GM12878 (cell line): ENCODE data around the gene ULBP2. TPM values are rescaled to one million over a fixed set of nuclear protein-coding genes. Genes with fewer than 3 reads are reported as not detected.

ENCODE experiments used
- ATAC-seq: fragments of 200-7000 bp; cut with Tn5 transposase; 3 replicates; pipeline ENCODE4 v1.9.1; 2020; ENCODE audit warnings: mild to moderate bottlenecking, moderate library complexity
- BruUV-seq: library from RNA; stranded (reverse); fragments of 400-500 nt; replicated peaks from 2 replicates; lab custom pipeline; 2021; lab: Mats Ljungman, UMichigan
- CTCF ChIA-PET: fragments of 300-600 bp; sonication (Branson Sonifier 250); formaldehyde crosslinking; extraction: SDS; loops from one replicate; lab custom pipeline; 2021; ENCODE audit warnings: inconsistent platforms; lab: Yijun Ruan, JAX
- POLR2A ChIA-PET: fragments of 350-600 bp; formaldehyde crosslinking; extraction: SDS; loops from one replicate; lab custom pipeline; 2021; ENCODE audit warnings: inconsistent platforms; lab: Charles Lee
- RAD21 ChIA-PET: fragments of 300-600 bp; sonication (Branson Sonifier 250); formaldehyde crosslinking; loops from one replicate; lab custom pipeline; 2023; ENCODE audit warnings: antibody characterized with exemption; ENCODE audit not compliant: unreplicated experiment; lab: Charles Lee
- SMC1A ChIA-PET: fragments of 300-600 bp; sonication (Branson Sonifier 250); formaldehyde crosslinking; loops from one replicate; lab custom pipeline; 2023; ENCODE audit not compliant: unreplicated experiment, uncharacterized antibody; lab: Charles Lee
- DNase-seq: peaks from one replicate; pipeline ENCODE4 v3.0.0-alpha.2; 2011; ENCODE audit warnings: low read depth, low spot score
- FAIRE-seq: peaks from 3 replicates; lab custom pipeline; 2011; peaks lifted over from hg19 to GRCh38; lab: Jason Lieb, UNC
- H2AFZ ChIP-seq: 2 replicates; pipeline ENCODE4 v1.6.0; 2011; ENCODE audit warnings: low read depth, low read length, control low read depth; ENCODE audit not compliant: control insufficient read depth
- H3K27ac ChIP-seq: 2 replicates; pipeline ENCODE4 v1.5.1; 2011; ENCODE audit warnings: control low read depth; ENCODE audit not compliant: control insufficient read depth, insufficient read depth
- H3K27me3 ChIP-seq, 2 experiments: replicated peaks in 1 of 2; 2 replicates each; pipeline versions ENCODE4 v1.6.0 to v1.6.1; 2011; ENCODE audit warnings: low read length in 1 of 2; ENCODE audit not compliant: control insufficient read depth in 2 of 2, insufficient read depth in 2 of 2
- H3K36me3 ChIP-seq, 2 experiments: 2 replicates each; pipeline ENCODE4 v1.5.1; 2011; ENCODE audit warnings: low read length in 1 of 2; ENCODE audit not compliant: control insufficient read depth in 2 of 2, insufficient read depth in 2 of 2
- H3K4me1 ChIP-seq: 2 replicates; pipeline ENCODE4 v1.6.1; 2011; ENCODE audit warnings: mild to moderate bottlenecking, low read length, moderate library complexity, mixed read lengths; ENCODE audit not compliant: control insufficient read depth, insufficient read depth
- H3K4me2 ChIP-seq: 2 replicates; pipeline ENCODE4 v1.6.0; 2011; ENCODE audit warnings: control low read depth; ENCODE audit not compliant: control insufficient read depth, insufficient read depth
- H3K4me3 ChIP-seq: fragments of 200-600 bp; sonication (generic); 2 replicates; pipeline ENCODE4 v1.5.1; 2016
- H3K79me2 ChIP-seq: 2 replicates; pipeline ENCODE4 v1.6.0; 2011; ENCODE audit warnings: low read length; ENCODE audit not compliant: control insufficient read depth, insufficient read depth
- H3K9ac ChIP-seq: 2 replicates; pipeline ENCODE4 v1.8.0; 2011; ENCODE audit warnings: low read length, control low read depth, mixed read lengths; ENCODE audit not compliant: control insufficient read depth, insufficient read depth
- H3K9me3 ChIP-seq: replicated peaks from 3 replicates; pipeline ENCODE4 v1.5.1; 2011; ENCODE audit warnings: mild to moderate bottlenecking, low read length; ENCODE audit not compliant: control insufficient read depth, insufficient read depth
- H4K20me1 ChIP-seq: 2 replicates; pipeline ENCODE4 v1.6.0; 2011; ENCODE audit not compliant: control insufficient read depth, insufficient read depth
- ETV6 ChIP-seq, 2 experiments: fragments of 450-650 bp in 1 of 2; IDR thresholded peaks in 1 of 2; conservative IDR thresholded peaks in 1 of 2; 2 replicates each; pipeline ENCODE4 v1.6.1; 2014; ENCODE audit warnings: antibody characterized with exemption in 1 of 2, borderline replicate concordance in 1 of 2, low read depth in 1 of 2, mild to moderate bottlenecking in 1 of 2, moderate library complexity in 1 of 2
- KDM1A ChIP-seq: fragments of 200-600 bp; sonication (generic); IDR thresholded peaks from 2 replicates; pipeline ENCODE4 v1.6.1; 2016; ENCODE audit warnings: borderline replicate concordance
- RAD21 ChIP-seq: IDR thresholded peaks from 2 replicates; pipeline ENCODE4 v1.6.1; 2011; ENCODE audit warnings: mild to moderate bottlenecking, low read depth, low read length, moderate library complexity; ENCODE audit not compliant: insufficient read depth
- ZNF217 ChIP-seq: fragments of 450-650 bp; IDR thresholded peaks from 2 replicates; pipeline ENCODE4 v1.6.1; 2017; ENCODE audit warnings: antibody characterized with exemption, mild to moderate bottlenecking
- WGBS: methylation state at CpG from one replicate; pipeline ENCODE4 v1.1.6; 2016; ENCODE audit warnings: low lambda C conversion rate; ENCODE audit not compliant: insufficient replicate concordance, insufficient coverage; ENCODE audit errors: missing lambda C conversion rate; 5-methylcytosine and 5-hydroxymethylcytosine counted together
- in situ Hi-C: fragments of 300-500 bp; cut with MboI; formaldehyde crosslinking; loops from 9 replicates; pipeline ENCODE4 v1.14.3; 2018; ENCODE audit warnings: mixed read lengths
- intact Hi-C: fragments of 100-400 bp; cut with micrococcal nuclease; formaldehyde crosslinking; loops from one replicate; pipeline ENCODE4 v1.14.2; 2022; ENCODE audit not compliant: unreplicated experiment
- polyA plus RNA-seq, 11 experiments: library from polyadenylated mRNA; depleted of rRNA in 4 of 11; unstranded in 6 of 11; stranded (reverse) in 5 of 11; fragments of >200 nt; fragmentation: Nextera tagmentation in 4 of 11; fragmentation: Illumina TruSeq in 1 of 11; extraction: Ambion mirVana in 4 of 11; extraction: Trizol in 1 of 11; gene quantifications; 1 replicate in 1 of 11; 2 replicates in 10 of 11; pipeline versions ENCODE4 v1.2.1 to v1.2.3, GENCODE V29; 2011 to 2016; ENCODE audit warnings: inconsistent platforms in 2 of 11, missing spikeins in 2 of 11, low read depth in 1 of 11
- total RNA-seq, 4 experiments: library from RNA; depleted of rRNA in 3 of 4; stranded (reverse); fragments of >200 nt in 3 of 4; fragmentation: Illumina TruSeq in 1 of 4; extraction: Trizol in 1 of 4; gene quantifications; 2 replicates each; pipeline versions ENCODE4 v1.2.1 to v1.2.3, GENCODE V29; 2013 to 2021

Gene ULBP2
- total and polyA plus RNA-seq, 10 of the 15 experiments (the other 5 are each of a cell fraction or from before 2014, with no cell fraction given), result 0.16 to 2.5 (median 0.22) TPM; not detected in 3

DNA sequence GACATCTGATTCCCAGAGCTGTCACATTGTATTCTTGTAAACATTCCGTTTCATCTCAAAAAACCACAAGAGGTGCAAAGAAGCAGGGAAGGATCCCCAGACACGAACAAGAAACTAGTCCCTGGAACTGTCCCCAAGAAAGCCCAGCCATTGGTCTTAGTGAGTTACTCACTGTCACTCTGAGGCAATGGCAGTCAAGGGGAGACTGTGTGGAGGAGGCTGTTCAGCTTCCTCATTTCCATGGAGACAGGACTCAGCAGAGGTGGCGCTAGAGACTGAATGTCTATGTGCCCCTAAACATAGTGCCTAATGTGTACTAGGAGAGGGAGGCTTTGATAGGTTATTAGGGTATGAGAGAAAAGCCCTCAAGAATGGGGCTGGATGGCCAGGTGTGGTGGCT, 33.0 kb downstream of the ULBP2 start:
- Histone ChIP-seq H3K79me2 (no peaks in the 10 kb centered on the region), H3K27me3 (peaks cover 0 to 1% of the 10 kb centered on the region in 2 experiments; a peak in 2 of 4 replicates), H3K4me3 (no peak overlapping the region), H3K27ac (no peak overlapping the region), H4K20me1 (no peaks in the 10 kb centered on the region), H2AFZ (no peak overlapping the region), H3K9me3 (no peaks in the 10 kb centered on the region), H3K4me2 (no peak overlapping the region), H3K9ac (no peak overlapping the region), H3K4me1 (no peaks in the 10 kb centered on the region), H3K36me3 (no peaks in the 10 kb centered on the region)
- DNase-seq (no peak), ATAC-seq (peak; percentile 57), FAIRE-seq (no peak)
- POLR2A ChIA-PET, result no interaction called here
- no TSS peak for BruUV-seq
- SMC1A ChIA-PET, result no interaction called here
- in situ Hi-C loops, result no loop called here
- RAD21 ChIA-PET, result no interaction called here
- WGBS, result 4% methylated on average over 3 of the region's 3 CpGs
- no peak for TF ChIP-seq RAD21
- CTCF ChIA-PET, result no interaction called here
- intact Hi-C loops, result no loop called here

DNA sequence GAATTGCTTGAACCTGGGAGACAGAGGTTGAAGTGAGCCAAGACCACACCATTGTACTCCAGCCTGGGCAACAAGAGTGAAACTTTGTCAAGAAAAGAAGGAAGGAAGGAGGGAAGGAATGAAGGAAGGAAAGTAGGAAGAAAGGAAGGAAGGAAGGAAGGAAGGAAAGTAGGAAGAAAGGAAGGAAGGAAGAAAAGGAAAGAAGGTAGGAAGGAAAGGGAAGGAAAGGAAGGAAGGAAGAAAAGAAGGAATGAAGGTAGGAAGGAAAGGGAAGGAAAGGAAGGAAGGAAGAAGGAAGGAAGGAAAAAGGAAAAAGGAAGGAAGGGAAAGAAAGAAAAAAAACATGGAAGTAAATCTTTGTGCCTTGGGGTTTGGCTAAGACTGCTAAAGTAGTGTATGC, 33.6 kb downstream of the ULBP2 start:
- in situ Hi-C loops, result no loop called here
- FAIRE-seq (no peak), ATAC-seq (no peak), DNase-seq (no peak)
- POLR2A ChIA-PET, result no interaction called here
- H3K79me2 ChIP-seq, result no peaks in the 10 kb centered on the region
- no peaks in the 10 kb centered on the region for H4K20me1 ChIP-seq
- no peak overlapping the region for H3K4me3 ChIP-seq
- SMC1A ChIA-PET, result no interaction called here
- H3K27me3 ChIP-seq, result no peaks in the 10 kb centered on the region; a peak in 2 of 4 replicates
- no peaks in the 10 kb centered on the region for H3K36me3 ChIP-seq
- H2AFZ ChIP-seq, result no peak overlapping the region
- H3K27ac ChIP-seq, result no peak overlapping the region
- no peaks in the 10 kb centered on the region for H3K4me1 ChIP-seq
- no peak for TF ChIP-seq ETV6 (conservative IDR thresholded peaks at IDR 0.05 in 1 of 2, IDR thresholded peaks at IDR 0.05 in 1 of 2; ENCODE audit: borderline replicate concordance in 1 of 2, low read depth in 1 of 2)
- no peak for TF ChIP-seq ZNF217
- TF ChIP-seq KDM1A, result no peak
- H3K9ac ChIP-seq, result no peak overlapping the region
- no TSS peak for BruUV-seq
- H3K9me3 ChIP-seq, result no peaks in the 10 kb centered on the region
- CTCF ChIA-PET, result no interaction called here
- RAD21 ChIA-PET, result no interaction called here
- no peak overlapping the region for H3K4me2 ChIP-seq
- intact Hi-C loops, result no loop called here
